ENCODE data around the gene CMTM2.
"Not testable (repeated sequence)": the region's sequence is repeated elsewhere in the genome, so short reads cannot be mapped to it uniquely, and the experiment has no call there.

CMTM2 gene

GRCh38 chr16:66581246-66581952, 2.1 kb downstream of the CMTM2 start:
- DNase-seq (ENCODE audit: low read depth in 2 of 2): no peak

- DNase-seq (ENCODE audit: low read depth in 2 of 2): no peak
These were observed 6.4 kb downstream of the CMTM2 start for GRCh38 chr16:66585481-66586239.

- no peak for DNase-seq (ENCODE audit: low read depth in 2 of 2)
These were observed 8.8 kb downstream of the CMTM2 start for GRCh38 chr16:66587881-66588600.

- DNase-seq (ENCODE audit: low read depth in 2 of 2): no peak
These were observed 9.9 kb downstream of the CMTM2 start for GRCh38 chr16:66588981-66589713.

GRCh38 chr16:66590322-66590721, 11.1 kb downstream of the CMTM2 start:
- DNase-seq (ENCODE audit: low read depth in 2 of 2): no peak

GRCh38 chr16:66591018-66591417, 11.8 kb downstream of the CMTM2 start:
- DNase-seq (ENCODE audit: low read depth in 2 of 2): no peak

- DNase-seq (ENCODE audit: low read depth in 2 of 2): no peak
These were observed 13.0 kb downstream of the CMTM2 start for GRCh38 chr16:66592241-66592640.

- no peak for DNase-seq (ENCODE audit: low read depth in 2 of 2)
These were observed 13.6 kb downstream of the CMTM2 start for GRCh38 chr16:66592814-66593213.

GRCh38 chr16:66594739-66595138, 15.5 kb downstream of the CMTM2 start:
- DNase-seq (ENCODE audit: low read depth in 2 of 2): no peak

GRCh38 chr16:66596559-66596958, 17.3 kb downstream of the CMTM2 start:
- not testable (repeated sequence) for DNase-seq (ENCODE audit: low read depth in 2 of 2)

GRCh38 chr16:66596986-66597848, 18.0 kb downstream of the CMTM2 start:
- no peak for DNase-seq (ENCODE audit: low read depth in 2 of 2)

- no peak for DNase-seq (ENCODE audit: low read depth in 2 of 2)
These were observed 18.8 kb downstream of the CMTM2 start for GRCh38 chr16:66598111-66598510.

GRCh38 chr16:66599726-66600125, 20.5 kb downstream of the CMTM2 start:
- no peak for DNase-seq (ENCODE audit: low read depth in 2 of 2)

- DNase-seq (ENCODE audit: low read depth in 2 of 2): no peak
These were observed 21.2 kb downstream of the CMTM2 start for GRCh38 chr16:66600477-66600876.

- DNase-seq (ENCODE audit: low read depth in 2 of 2): no peak
These were observed 22.2 kb downstream of the CMTM2 start for GRCh38 chr16:66601471-66601870.

GRCh38 chr16:66603537-66604375, 24.5 kb downstream of the CMTM2 start:
- no peak for DNase-seq (ENCODE audit: low read depth in 2 of 2)

- no peak for DNase-seq (ENCODE audit: low read depth in 2 of 2)
These were observed 25.3 kb downstream of the CMTM2 start, which contains the start of gene CMTM3 for GRCh38 chr16:66604376-66605176. Gene CMTM3 (plus strand): TSS chr16:66604704. CDS start chr16:66604806, 102 bp downstream.

GRCh38 chr16:66605177-66605978, 26.1 kb downstream of the CMTM2 start:
- no peak for DNase-seq (ENCODE audit: low read depth in 2 of 2)

Data from fibroblast of skin of left quadriceps (primary cell).